Astrocyte of the cerebellum (primary cell): ENCODE measurements around the gene HIVEP1.

Source experiments
- DNase-seq: peaks from one replicate; pipeline ENCODE4 v3.0.0-alpha.2; 2011; ENCODE audit warnings: low read depth
- H3K4me3 ChIP-seq: 2 replicates; pipeline ENCODE4 v1.5.1; 2011; ENCODE audit warnings: mild to moderate bottlenecking, low read depth, low read length, moderate library complexity
- CTCF ChIP-seq: IDR thresholded peaks from 2 replicates; pipeline ENCODE4 v1.5.1; 2012; ENCODE audit warnings: low read length, low read depth, moderate library complexity, mild to moderate bottlenecking; ENCODE audit errors: missing control alignments
- in situ Hi-C: cut with HindIII; loops from 2 replicates; pipeline ENCODE4 v1.10.0; 2017; ENCODE audit warnings: low sequenced_read_pairs

The HIVEP1 gene

GRCh38 chr6:12026833-12027232 lies 14.7 kb downstream of the HIVEP1 start:
- no peak for DNase-seq
- no peak for TF ChIP-seq CTCF
- in situ Hi-C loops = no loop called here
- no peak overlapping the region for H3K4me3 ChIP-seq

GRCh38 chr6:12028213-12028612 lies 16.1 kb downstream of the HIVEP1 start:
- no peak overlapping the region for H3K4me3 ChIP-seq
- no peak for DNase-seq
- in situ Hi-C loops = no loop called here
- TF ChIP-seq CTCF = no peak

- TF ChIP-seq CTCF = no peak
- in situ Hi-C loops = no loop called here
- no peak overlapping the region for H3K4me3 ChIP-seq
- no peak for DNase-seq
Measured at GRCh38 chr6:12029979-12030737, 18.0 kb downstream of the HIVEP1 start.

GRCh38 chr6:12030993-12031550 lies 19.0 kb downstream of the HIVEP1 start:
- in situ Hi-C loops = no loop called here
- TF ChIP-seq CTCF = no peak
- no peak for DNase-seq
- no peak overlapping the region for H3K4me3 ChIP-seq

- no peak for TF ChIP-seq CTCF
- in situ Hi-C loops = no loop called here
- H3K4me3 ChIP-seq = no peak overlapping the region
- DNase-seq = no peak
Measured at GRCh38 chr6:12032783-12033573, 20.9 kb downstream of the HIVEP1 start.

- no peak overlapping the region for H3K4me3 ChIP-seq
- in situ Hi-C loops = no loop called here
- TF ChIP-seq CTCF = no peak
- DNase-seq = no peak
Measured at GRCh38 chr6:12033770-12034169, 21.7 kb downstream of the HIVEP1 start.
